AG04449 (cell line): Measurements from ENCODE around the gene IGF2BP2.
A peak's percentile ranks its signal among the peaks of the same experiment; 100 is the strongest.
"Not testable (repeated sequence)": the region's sequence is repeated elsewhere in the genome, so short reads cannot be mapped to it uniquely, and the experiment has no call there.

ENCODE experiments used
- CTCF ChIA-PET: fragments of 350-600 bp; formaldehyde crosslinking; extraction: SDS; loops from one replicate; lab custom pipeline; 2021; ENCODE audit warnings: antibody characterized with exemption; lab: Yijun Ruan, JAX
- POLR2A ChIA-PET: fragments of 400-600, 350-600 bp; formaldehyde crosslinking; extraction: SDS; loops from one replicate; lab custom pipeline; 2020; ENCODE audit warnings: antibody characterized with exemption, inconsistent platforms; lab: Yijun Ruan, JAX
- DNase-seq: peaks from one replicate; pipeline ENCODE4 v3.0.0-alpha.2; 2010; ENCODE audit warnings: low read depth, low spot score
- H3K4me3 ChIP-seq: 2 replicates; pipeline ENCODE4 v1.5.1; 2011; ENCODE audit warnings: low read depth, mild to moderate bottlenecking, control low read depth, low read length
- TF ChIP-seq, protein P1 (sequence below): IDR thresholded peaks from one replicate; pipeline ENCODE4 v1.5.1; 2011; ENCODE audit warnings: mild to moderate bottlenecking, moderate library complexity, low read length, control low read depth, inconsistent platforms; ENCODE audit not compliant: insufficient read depth; ENCODE audit errors: missing control alignments

The IGF2BP2 gene

DNA sequence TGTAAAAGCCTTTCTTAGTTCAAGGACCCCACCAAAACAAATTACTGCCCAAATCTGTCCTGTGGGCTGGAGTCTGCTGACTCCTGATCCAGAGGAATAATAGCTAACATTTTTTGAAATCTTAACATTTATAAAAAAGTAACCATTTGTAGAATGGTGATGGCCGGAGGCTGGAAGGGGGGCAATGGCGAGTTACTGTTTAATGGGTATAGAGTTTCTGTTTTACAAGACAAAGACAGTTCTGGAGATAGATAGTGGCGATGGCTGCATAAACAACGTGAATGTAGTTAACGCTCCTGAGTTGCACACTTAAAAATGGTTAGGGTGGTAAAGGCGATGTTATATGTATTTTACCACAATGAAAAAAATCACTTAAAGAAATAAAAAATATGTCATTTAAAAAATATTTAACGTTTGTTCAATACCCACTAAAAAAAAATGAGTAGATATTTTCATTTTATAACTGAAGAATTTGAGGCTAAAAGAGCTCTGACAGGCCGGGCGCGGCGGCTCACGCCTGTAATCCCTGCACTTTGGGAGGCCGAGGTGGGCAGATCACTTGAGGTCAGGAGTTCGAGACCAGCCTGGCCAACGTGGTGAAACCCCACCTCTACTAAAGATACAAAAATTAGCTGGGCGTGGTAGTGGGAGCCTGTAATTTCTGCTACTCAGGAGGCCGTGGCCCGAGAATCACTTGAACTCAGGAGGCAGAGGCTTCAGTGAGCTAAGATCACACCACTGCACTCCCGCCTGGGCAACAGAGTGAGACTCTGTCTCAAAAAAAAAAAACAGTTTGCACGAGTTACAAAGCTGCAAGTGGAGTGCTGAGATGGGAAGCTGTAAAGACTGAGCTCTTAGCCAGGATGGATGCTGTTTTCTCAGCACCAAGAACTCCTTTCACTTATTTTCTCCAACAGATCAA lies 37.6 kb downstream of the IGF2BP2 start:
- POLR2A ChIA-PET, result no interaction called here
- CTCF ChIA-PET, result interaction anchor here (0.7 to 2.5 kb wide), 6 partner anchors 9 to 127 kb away, joined by 3 to 13 read pairs (median 4); no protein-coding TSS in a partner anchor
- TF ChIP-seq, protein P1, sequence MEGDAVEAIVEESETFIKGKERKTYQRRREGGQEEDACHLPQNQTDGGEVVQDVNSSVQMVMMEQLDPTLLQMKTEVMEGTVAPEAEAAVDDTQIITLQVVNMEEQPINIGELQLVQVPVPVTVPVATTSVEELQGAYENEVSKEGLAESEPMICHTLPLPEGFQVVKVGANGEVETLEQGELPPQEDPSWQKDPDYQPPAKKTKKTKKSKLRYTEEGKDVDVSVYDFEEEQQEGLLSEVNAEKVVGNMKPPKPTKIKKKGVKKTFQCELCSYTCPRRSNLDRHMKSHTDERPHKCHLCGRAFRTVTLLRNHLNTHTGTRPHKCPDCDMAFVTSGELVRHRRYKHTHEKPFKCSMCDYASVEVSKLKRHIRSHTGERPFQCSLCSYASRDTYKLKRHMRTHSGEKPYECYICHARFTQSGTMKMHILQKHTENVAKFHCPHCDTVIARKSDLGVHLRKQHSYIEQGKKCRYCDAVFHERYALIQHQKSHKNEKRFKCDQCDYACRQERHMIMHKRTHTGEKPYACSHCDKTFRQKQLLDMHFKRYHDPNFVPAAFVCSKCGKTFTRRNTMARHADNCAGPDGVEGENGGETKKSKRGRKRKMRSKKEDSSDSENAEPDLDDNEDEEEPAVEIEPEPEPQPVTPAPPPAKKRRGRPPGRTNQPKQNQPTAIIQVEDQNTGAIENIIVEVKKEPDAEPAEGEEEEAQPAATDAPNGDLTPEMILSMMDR, result no peak
- no peak for DNase-seq
- H3K4me3 ChIP-seq, result no peak overlapping the region

DNA sequence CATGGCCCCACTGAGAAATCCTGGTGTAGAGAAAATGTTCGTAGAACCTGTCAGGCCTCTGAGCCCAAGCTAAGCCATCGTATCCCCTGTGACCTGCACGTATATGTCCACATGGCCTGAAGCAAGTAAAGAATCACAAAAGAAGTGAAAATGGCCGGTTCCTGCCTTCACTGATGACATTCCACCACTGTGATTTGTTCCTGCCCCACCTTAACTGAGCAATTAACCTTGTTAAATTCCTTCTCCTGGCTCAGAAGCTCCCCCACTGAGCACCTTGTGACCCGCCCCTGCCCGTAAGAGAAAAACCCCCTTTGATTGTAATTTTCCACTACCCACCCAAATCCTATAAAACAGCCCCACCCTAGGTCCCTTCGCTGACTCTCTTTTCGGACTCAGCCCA lies 38.6 kb downstream of the IGF2BP2 start:
- H3K4me3 ChIP-seq, DNase-seq, POLR2A ChIA-PET: not testable (repeated sequence)
- CTCF ChIA-PET, result interaction anchor here (1.6 to 3.8 kb wide), 4 partner anchors 10 to 112 kb away, joined by 3 to 20 read pairs (median 10); no protein-coding TSS in a partner anchor

DNA sequence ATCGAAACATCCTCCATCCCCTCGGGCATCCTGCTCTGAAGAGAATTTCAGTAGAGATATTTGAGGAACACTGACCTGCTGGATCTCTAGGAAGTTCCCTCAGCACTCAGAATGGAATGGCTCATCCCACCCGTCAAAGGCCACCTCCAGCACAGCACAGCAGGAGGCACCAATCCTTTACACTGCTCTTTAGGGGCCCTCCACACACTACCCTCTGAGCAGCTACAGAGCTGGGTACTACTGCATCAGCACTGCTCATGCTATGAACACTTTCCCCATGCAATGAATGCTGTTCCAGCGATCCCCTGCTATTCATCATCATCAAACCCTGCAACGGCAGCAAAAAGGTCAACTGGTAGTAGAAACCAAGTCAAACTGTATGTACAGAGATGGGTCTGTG lies 40.5 kb downstream of the IGF2BP2 start:
- ChIA-PET CTCF (interaction anchor here (1.3 to 3.8 kb wide), 2 partner anchors 9 to 16 kb away, joined by 4 to 20 read pairs; no protein-coding TSS in a partner anchor), POLR2A (no interaction called here)
- TF ChIP-seq, protein P1, result no peak
- no peak overlapping the region for H3K4me3 ChIP-seq
- no peak for DNase-seq

DNA sequence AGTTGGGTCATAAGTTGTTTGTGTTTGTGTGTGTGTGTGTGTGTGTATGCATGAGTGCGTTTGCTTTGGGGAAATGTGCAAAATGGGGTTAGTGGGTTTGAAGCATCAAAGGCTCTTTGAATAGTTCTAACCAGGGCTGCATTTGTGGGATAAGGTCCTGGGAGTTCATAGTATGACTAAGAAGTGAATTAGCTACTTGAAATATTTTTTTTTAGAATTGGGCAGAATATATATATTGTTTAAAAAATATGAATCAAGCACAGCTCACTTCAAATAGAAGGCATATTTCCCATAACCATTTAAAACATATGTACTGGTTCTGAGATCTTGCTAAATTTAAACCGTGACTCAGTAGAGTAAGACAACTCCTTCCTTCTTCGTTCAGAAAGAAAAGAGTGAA lies 43.1 kb downstream of the IGF2BP2 start:
- peak; percentile 62 for DNase-seq
- ChIA-PET CTCF (interaction anchor here (1.5 to 7.6 kb wide), 4 partner anchors 9 to 121 kb away, joined by 5 to 146 read pairs (median 14); no protein-coding TSS in a partner anchor), POLR2A (interaction anchor here (0.8 to 1.0 kb wide), 2 partner anchors 15 to 31 kb away, joined by 3 read pairs; no protein-coding TSS in a partner anchor)
- TF ChIP-seq, protein P1, result no peak
- no peak overlapping the region for H3K4me3 ChIP-seq

DNA sequence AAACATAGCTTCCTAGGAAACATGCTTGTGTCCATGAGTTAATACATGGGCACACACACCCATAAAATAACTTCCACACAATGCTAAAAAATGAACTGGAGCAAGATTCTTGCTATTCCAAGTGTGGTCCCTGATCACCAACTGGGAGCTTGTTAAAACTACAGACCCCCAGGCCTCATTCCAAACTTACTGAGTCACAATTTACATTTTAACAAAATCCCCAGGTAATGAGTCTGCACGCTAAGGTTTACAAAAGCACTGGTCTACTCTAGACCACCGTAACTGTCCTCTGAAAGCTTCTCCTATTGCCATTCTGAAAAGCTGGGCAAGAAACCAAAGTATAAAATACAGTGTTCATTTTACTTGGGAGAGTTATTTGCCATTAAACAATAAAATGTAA lies 45.4 kb downstream of the IGF2BP2 start:
- no peak for DNase-seq
- ChIA-PET POLR2A (no interaction called here), CTCF (interaction anchor here (1.2 to 7.6 kb wide), 3 partner anchors 13 to 119 kb away, joined by 4 to 146 read pairs (median 21); no protein-coding TSS in a partner anchor)
- TF ChIP-seq, protein P1, result no peak
- no peak overlapping the region for H3K4me3 ChIP-seq

DNA sequence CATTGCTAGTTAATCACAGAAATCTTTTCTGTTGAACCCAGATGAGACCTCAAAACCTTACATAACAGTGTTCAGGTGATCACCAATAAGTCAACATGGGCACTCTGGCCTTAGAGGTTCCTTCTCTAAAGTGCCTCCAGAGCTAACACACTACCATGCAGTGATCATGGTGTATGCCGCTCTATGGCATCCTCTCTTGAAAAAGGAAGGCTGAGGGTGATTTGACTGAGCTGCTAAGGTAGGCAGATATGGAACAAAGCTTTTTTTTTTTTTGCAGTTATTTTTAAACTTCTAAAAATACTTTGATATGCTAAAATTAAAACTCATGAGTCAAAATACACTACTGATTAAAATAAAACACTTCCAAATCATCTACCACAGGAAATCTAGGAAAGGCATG lies 46.0 kb downstream of the IGF2BP2 start:
- TF ChIP-seq, protein P1, result no peak
- ChIA-PET POLR2A (no interaction called here), CTCF (interaction anchor here (0.7 to 7.6 kb wide), 4 partner anchors 9 to 118 kb away, joined by 4 to 146 read pairs (median 12); no protein-coding TSS in a partner anchor)
- no peak overlapping the region for H3K4me3 ChIP-seq
- no peak for DNase-seq
